K562 (cell line): Measurements from ENCODE around the gene SIDT1. TPM values are rescaled to one million over a fixed set of nuclear protein-coding genes. Genes with fewer than 3 reads are reported as not detected.

Source experiments
- ATAC-seq: fragments of 200-7000 bp; cut with Tn5 transposase; 3 replicates; pipeline ENCODE4 v1.9.1; 2020; ENCODE audit warnings: moderate library complexity
- BruUV-seq: library from RNA; stranded (reverse); fragments of 400-500 nt; replicated peaks from 2 replicates; lab custom pipeline; 2021; lab: Mats Ljungman, UMichigan
- CTCF ChIA-PET: fragments of 300-600 bp; formaldehyde crosslinking; extraction: SDS; loops from one replicate; lab custom pipeline; 2021; ENCODE audit warnings: low intra/inter-chr PET ratio; lab: Yijun Ruan, JAX
- POLR2A ChIA-PET: fragments of 300-600, 350-650 bp; sonication (Branson Sonifier 250); formaldehyde crosslinking; extraction: SDS; loops from one replicate; lab custom pipeline; 2021; ENCODE audit warnings: antibody characterized with exemption, inconsistent platforms; lab: Yijun Ruan, JAX
- DNase-seq, 4 experiments: peaks; one replicate each; pipeline versions ENCODE4 v3.0.0 to v3.0.0-alpha.2; 2011 to 2018; ENCODE audit warnings: low spot score in 3 of 4, mixed read lengths in 3 of 4; ENCODE audit errors: extremely low read depth in 1 of 4
- FAIRE-seq: peaks from 2 replicates; lab custom pipeline; 2011; peaks lifted over from hg19 to GRCh38; lab: Jason Lieb, UNC
- H2AFZ ChIP-seq: 2 replicates; pipeline ENCODE4 v1.6.0; 2011; ENCODE audit warnings: low read depth, low read length, control low read depth, inconsistent platforms
- H3K27ac ChIP-seq: fragments of 200-600 bp; 3 replicates; pipeline ENCODE4 v1.8.0; 2011; ENCODE audit warnings: low read depth, mild to moderate bottlenecking, control low read depth, inconsistent platforms, low read length, moderate library complexity, mixed read lengths; ENCODE audit errors: extremely low read depth
- H3K27me3 ChIP-seq, 2 experiments: fragments of 300-600 bp in 1 of 2; 2 replicates in 1 of 2; 3 replicates in 1 of 2; pipeline versions ENCODE4 v1.6.0 to v1.8.0; 2011; ENCODE audit warnings: inconsistent platforms in 2 of 2, low read length in 2 of 2, mild to moderate bottlenecking in 1 of 2, mixed read lengths in 1 of 2, moderate library complexity in 1 of 2; ENCODE audit not compliant: control insufficient read depth in 2 of 2, insufficient read depth in 2 of 2
- H3K36me3 ChIP-seq: fragments of 300-600 bp; 3 replicates; pipeline ENCODE4 v1.8.0; 2011; ENCODE audit warnings: mild to moderate bottlenecking, low read length, inconsistent platforms; ENCODE audit not compliant: control insufficient read depth, insufficient read depth
- H3K4me1 ChIP-seq, 2 experiments: fragments of 200-600 bp in 1 of 2; replicated peaks in 1 of 2; 2 replicates in 1 of 2; 3 replicates in 1 of 2; pipeline versions ENCODE4 v1.5.1 to v1.8.0; 2011; ENCODE audit warnings: inconsistent platforms in 2 of 2, low read length in 2 of 2, mild to moderate bottlenecking in 1 of 2, mixed read lengths in 1 of 2, moderate library complexity in 1 of 2; ENCODE audit not compliant: control insufficient read depth in 2 of 2, insufficient read depth in 2 of 2
- H3K4me2 ChIP-seq: 2 replicates; pipeline ENCODE4 v1.6.1; 2011; ENCODE audit warnings: low read length, control low read depth, inconsistent platforms, mixed read lengths; ENCODE audit not compliant: insufficient read depth
- H3K4me3 ChIP-seq: fragments of 200-600 bp; sonication (generic), shearing (Covaris generic); 2 replicates; pipeline ENCODE4 v1.5.1; 2016; ENCODE audit warnings: control low read depth, inconsistent platforms
- H3K79me2 ChIP-seq: fragments of 200-600 bp; 3 replicates; pipeline ENCODE4 v1.8.0; 2011; ENCODE audit warnings: low read length, inconsistent platforms; ENCODE audit not compliant: control insufficient read depth, insufficient read depth
- H3K9ac ChIP-seq, 2 experiments: 2 replicates each; pipeline versions ENCODE4 v1.6.0 to v1.6.1; 2011; ENCODE audit warnings: low read depth in 2 of 2, low read length in 2 of 2, control low read depth in 1 of 2, inconsistent platforms in 1 of 2, mild to moderate bottlenecking in 1 of 2, mixed read lengths in 1 of 2; ENCODE audit not compliant: insufficient read depth in 1 of 2
- H3K9me1 ChIP-seq: one replicate; pipeline ENCODE4 v1.6.0; 2011; ENCODE audit warnings: inconsistent platforms, mild to moderate bottlenecking, low read length, moderate library complexity; ENCODE audit not compliant: control insufficient read depth, insufficient read depth
- H3K9me3 ChIP-seq: replicated peaks from 2 replicates; pipeline ENCODE4 v1.5.1; 2011; ENCODE audit warnings: low read depth, low read length, inconsistent platforms; ENCODE audit not compliant: control insufficient read depth, insufficient read depth
- H4K20me1 ChIP-seq: replicated peaks from 2 replicates; pipeline ENCODE4 v1.6.1; 2011; ENCODE audit warnings: low read length, inconsistent platforms, mixed read lengths; ENCODE audit not compliant: control insufficient read depth, insufficient read depth
- KDM1A ChIP-seq, 2 experiments: fragments of 450-650 bp; IDR thresholded peaks; 2 replicates each; pipeline ENCODE4 v1.6.1; 2016; ENCODE audit warnings: mild to moderate bottlenecking in 2 of 2
- MEIS2 ChIP-seq: fragments of 450-650 bp; IDR thresholded peaks from 2 replicates; pipeline ENCODE4 v1.6.1; 2014; ENCODE audit warnings: mild to moderate bottlenecking; ENCODE audit not compliant: partially characterized antibody
- RBBP5 ChIP-seq: fragments of 200-600 bp; sonication (generic); IDR thresholded peaks from 2 replicates; pipeline ENCODE4 v1.6.1; 2012; ENCODE audit warnings: borderline replicate concordance, mild to moderate bottlenecking, low read length, control low read depth, inconsistent platforms; ENCODE audit not compliant: insufficient read depth, poor library complexity, severe bottlenecking
- RFX1 ChIP-seq: fragments of 450-650 bp; IDR thresholded peaks from 2 replicates; pipeline ENCODE4 v1.6.1; 2016; ENCODE audit warnings: mild to moderate bottlenecking, moderate library complexity
- WGBS: fragments of 100-300 bp; shearing (Covaris generic); methylation state at CpG from one replicate; pipeline ENCODE4 v1.1.6; 2016; ENCODE audit warnings: low coverage, mixed read lengths; ENCODE audit not compliant: insufficient coverage; ENCODE audit errors: missing lambda C conversion rate; 5-methylcytosine and 5-hydroxymethylcytosine counted together
- in situ Hi-C: fragments of 300-500 bp; cut with MboI; formaldehyde crosslinking; loops from 4 replicates; pipeline ENCODE4 v1.15.0; 2018; ENCODE audit warnings: inconsistent platforms, mixed read lengths
- intact Hi-C: fragments of 100-400 bp; cut with micrococcal nuclease; formaldehyde crosslinking; loops from 2 replicates; pipeline ENCODE4 v1.14.2; 2022
- polyA plus RNA-seq, 8 experiments: library from polyadenylated mRNA; depleted of rRNA in 4 of 8; stranded (reverse) in 5 of 8; unstranded in 3 of 8; fragments of >200 nt; fragmentation: Nextera tagmentation in 2 of 8; fragmentation: Illumina TruSeq in 1 of 8; extraction: Ambion mirVana in 2 of 8; extraction: Trizol in 1 of 8; gene quantifications; 2 replicates each; pipeline versions ENCODE4 v1.2.1 to v1.2.3, GENCODE V29; 2011 to 2014; ENCODE audit warnings: inconsistent platforms in 1 of 8, missing spikeins in 1 of 8
- total RNA-seq, 7 experiments: library from RNA; depleted of rRNA in 6 of 7; stranded (reverse); fragments of >200 nt in 6 of 7; fragmentation: Illumina TruSeq in 2 of 7; extraction: Trizol in 2 of 7; gene quantifications; 2 replicates each; pipeline versions ENCODE4 v1.2.1 to v1.2.3, GENCODE V29; 2011 to 2021; ENCODE audit warnings: low replicate concordance in 1 of 7
- TF ChIP-seq, protein P1 (sequence below), 2 experiments: IDR thresholded peaks in 1 of 2; conservative IDR thresholded peaks in 1 of 2; 2 replicates each; pipeline ENCODE4 v1.6.1; 2016; ENCODE audit warnings: low read depth in 2 of 2, mild to moderate bottlenecking in 1 of 2, missing compliant biosample characterization in 1 of 2, missing genetic modification characterization in 1 of 2, moderate library complexity in 1 of 2

Gene SIDT1
- total and polyA plus RNA-seq, 9 of the 15 experiments (the other 6 are each of a cell fraction or from before 2014, with no cell fraction given): not detected

DNA sequence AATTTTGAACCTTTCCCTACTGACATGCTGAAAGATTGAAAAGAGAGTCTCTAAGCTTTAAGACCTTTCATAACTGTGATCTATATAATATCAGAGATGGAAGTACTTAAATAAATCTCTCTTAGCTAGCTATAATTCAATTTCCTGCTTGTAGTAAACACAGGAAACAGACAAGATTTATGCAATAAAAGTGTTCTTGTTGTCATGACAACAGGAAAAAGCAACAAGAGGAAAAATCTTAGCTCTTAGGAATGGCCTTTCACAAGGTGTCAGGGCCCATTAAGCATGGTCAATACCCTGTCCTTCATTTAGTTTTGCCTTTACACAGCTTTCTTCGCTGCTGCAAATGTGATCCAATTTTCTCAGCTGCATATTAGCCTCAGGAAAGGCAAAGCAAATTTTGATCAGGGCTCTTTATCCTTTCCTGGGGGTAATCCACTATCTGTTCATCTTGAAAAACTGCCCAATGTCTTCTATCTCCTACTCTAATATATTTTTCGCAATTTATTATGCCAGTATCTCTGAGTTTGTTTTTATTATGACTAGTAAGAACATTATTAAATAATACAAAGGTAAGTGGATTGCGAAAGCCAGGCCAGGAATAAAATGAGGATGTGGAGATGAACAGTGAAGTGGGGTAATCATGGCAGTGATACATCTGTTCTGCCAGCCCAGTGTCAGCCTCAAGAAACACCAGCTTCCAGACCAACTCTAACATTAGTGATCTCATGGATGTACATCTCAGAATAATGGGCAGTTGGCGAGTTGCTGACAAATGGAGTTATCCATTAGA, 28.7 kb downstream of the SIDT1 start:
- Histone ChIP-seq H3K27me3 (no peaks in the 10 kb centered on the region; a peak in 2 of 5 replicates), H3K4me3 (no peak overlapping the region), H4K20me1 (no peaks in the 10 kb centered on the region), H3K4me2 (no peak overlapping the region), H3K79me2 (no peaks in the 10 kb centered on the region), H3K9me1 (no peaks in the 10 kb centered on the region), H3K9me3 (no peaks in the 10 kb centered on the region), H3K36me3 (no peaks in the 10 kb centered on the region), H2AFZ (no peak overlapping the region), H3K9ac (no peak overlapping the region), H3K4me1 (no peaks in the 10 kb centered on the region), H3K27ac (no peak overlapping the region)
- no peak for DNase-seq
- peak; percentile 79 for TF ChIP-seq RFX1
- TF ChIP-seq KDM1A (IDR thresholded peaks at IDR 0.05): no peak
- TF ChIP-seq RBBP5: no peak
- 0% methylated on average over 4 of the region's 4 CpGs for WGBS
- in situ Hi-C loops (no loop called here), intact Hi-C loops (no loop called here)
- POLR2A ChIA-PET: no interaction called here
- BruUV-seq: no TSS peak
- ATAC-seq: no peak
- CTCF ChIA-PET: no interaction called here
- no peak for FAIRE-seq

DNA sequence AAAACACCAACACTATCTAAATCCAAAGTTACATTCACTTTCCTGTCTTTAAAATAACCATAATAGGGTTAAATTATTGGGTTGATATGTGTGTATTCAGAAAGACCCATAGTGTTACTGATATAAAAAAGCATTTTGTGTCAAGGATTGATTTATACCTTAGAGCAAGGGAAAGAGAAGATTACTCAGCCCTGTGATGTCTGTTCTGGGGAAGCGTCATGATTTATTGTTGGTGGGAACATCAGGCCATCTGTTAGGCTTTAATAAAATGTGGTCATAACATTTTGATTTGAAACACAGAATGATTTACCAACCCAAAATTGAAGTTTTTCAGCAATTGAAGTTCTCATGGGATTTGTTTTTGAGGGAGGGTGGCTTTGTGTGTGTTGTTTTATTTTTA, 33.2 kb downstream of the SIDT1 start:
- Histone ChIP-seq H3K9ac (no peak overlapping the region), H3K4me1 (no peaks in the 10 kb centered on the region), H3K4me3 (no peak overlapping the region), H3K79me2 (no peaks in the 10 kb centered on the region), H3K9me3 (no peaks in the 10 kb centered on the region), H3K27me3 (no peaks in the 10 kb centered on the region; a peak in 2 of 5 replicates), H4K20me1 (no peaks in the 10 kb centered on the region), H3K9me1 (no peaks in the 10 kb centered on the region), H2AFZ (no peak overlapping the region), H3K27ac (no peak overlapping the region), H3K36me3 (no peaks in the 10 kb centered on the region), H3K4me2 (no peak overlapping the region)
- CTCF ChIA-PET: no interaction called here
- DNase-seq (no peak), FAIRE-seq (no peak), ATAC-seq (no peak)
- BruUV-seq: no TSS peak
- no peak for TF ChIP-seq MEIS2
- TF ChIP-seq, protein P1, sequence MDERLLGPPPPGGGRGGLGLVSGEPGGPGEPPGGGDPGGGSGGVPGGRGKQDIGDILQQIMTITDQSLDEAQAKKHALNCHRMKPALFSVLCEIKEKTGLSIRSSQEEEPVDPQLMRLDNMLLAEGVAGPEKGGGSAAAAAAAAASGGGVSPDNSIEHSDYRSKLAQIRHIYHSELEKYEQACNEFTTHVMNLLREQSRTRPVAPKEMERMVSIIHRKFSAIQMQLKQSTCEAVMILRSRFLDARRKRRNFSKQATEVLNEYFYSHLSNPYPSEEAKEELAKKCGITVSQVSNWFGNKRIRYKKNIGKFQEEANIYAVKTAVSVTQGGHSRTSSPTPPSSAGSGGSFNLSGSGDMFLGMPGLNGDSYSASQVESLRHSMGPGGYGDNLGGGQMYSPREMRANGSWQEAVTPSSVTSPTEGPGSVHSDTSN (CRISPR knock-in tag; IDR thresholded peaks at IDR 0.05; ENCODE audit: low read depth): no peak
- TF ChIP-seq, protein P1 (tag; conservative IDR thresholded peaks at IDR 0.05; ENCODE audit: low read depth): peak; percentile 30; the same call in 1 of the 2 replicates
- in situ Hi-C loops: no loop called here
- intact Hi-C loops: no loop called here
- WGBS: 0% methylated on average over 1 of the region's 1 CpG
- POLR2A ChIA-PET: no interaction called here
